ENCODE measurements around the gene DSCAML1.

Gene DSCAML1

DNA sequence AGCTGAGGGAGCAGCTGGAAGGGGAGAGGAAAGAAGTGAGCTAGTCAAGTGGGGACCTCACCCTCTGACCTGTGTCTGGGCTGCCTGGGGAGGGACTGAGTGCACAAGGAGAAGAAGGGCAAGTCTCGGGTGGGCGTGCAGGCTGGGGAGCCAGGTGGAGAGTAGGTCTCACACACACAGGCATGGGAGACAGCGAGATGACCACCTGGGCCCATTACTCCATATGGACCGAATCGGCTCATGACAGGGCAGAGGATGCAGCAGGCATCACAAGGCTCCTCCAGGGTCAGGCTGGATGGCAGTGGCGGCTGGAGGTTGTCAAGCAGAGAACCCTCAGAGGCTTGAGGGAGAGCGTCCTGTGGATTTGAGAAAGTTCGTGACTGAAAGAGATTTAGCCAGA lies 405.8 kb downstream of the DSCAML1 start:
- no peak for DNase-seq

DNA sequence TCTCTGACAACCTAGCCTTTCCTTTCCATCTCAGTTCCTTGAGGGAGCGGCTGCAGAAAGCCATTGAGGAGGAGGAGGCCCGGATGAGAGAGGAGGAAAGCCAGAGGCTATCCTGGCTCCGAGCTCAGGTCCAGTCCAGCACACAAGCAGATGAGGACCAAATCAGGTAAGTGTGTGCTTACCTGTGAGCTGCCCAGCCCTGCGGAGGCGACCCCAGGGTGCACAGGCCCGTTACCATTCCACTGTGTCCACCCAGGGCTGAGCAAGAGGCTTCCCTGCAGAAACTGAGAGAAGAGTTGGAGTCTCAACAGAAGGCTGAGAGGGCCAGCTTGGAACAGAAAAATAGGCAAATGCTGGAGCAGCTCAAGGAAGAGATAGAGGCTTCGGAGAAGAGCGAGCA lies 406.3 kb downstream of the DSCAML1 start:
- no peak for DNase-seq

DNA sequence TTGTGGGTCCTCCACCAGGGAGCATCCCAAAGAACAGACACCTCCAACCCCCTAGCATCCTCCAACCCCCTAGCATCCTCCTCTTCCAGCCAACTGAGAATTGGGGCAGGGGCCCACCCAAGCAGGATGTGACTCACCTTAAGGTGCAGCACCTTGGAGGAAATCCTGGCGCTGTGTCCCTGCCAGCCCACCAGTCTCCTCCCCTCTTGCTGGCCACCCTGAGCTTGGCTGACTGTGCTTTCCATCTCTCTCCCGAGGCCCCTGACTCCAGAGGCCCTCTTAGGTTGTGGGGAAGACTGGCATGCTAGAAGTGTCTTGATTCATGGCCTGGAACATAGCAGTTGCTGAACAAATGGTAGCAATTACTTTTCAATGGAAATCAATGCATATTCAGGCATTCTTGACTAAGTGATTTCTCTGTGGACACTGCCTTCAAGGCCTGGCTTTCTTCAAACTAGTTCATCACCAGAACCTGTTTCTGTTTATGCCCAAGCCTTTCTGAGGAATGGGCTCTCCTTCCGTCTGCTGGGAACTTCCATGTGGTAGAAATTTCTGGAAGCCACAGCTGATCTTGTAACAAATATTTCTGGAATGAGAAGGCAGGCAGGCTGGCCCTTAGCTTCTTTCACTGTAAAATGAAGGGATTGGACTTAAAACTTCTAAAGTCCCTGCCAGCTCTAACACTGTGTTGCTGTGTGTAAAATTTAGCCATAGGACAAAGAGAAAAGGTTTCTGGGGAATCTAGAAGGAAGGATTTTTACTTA lies 408.8 kb downstream of the DSCAML1 start:
- no peak for DNase-seq

DNA sequence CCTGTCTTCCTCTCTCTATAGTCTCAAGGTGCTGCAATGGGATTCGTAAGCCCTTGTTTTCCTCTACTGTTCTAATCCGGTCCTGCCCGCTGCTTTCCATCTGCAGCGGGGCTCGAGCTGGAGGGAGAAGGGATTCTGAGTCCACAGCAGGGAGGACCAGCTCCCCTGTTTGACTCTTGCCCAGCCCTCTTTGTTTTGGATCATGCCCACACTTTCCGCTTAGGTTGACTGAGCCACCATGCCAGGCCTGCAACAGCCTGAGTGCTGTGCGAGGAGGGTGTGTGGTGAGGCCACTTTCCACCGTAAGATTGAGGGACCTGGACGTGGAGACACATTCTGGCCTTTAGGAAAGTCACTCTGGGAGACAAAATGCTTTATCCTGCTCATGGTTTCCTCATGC lies 411.1 kb downstream of the DSCAML1 start:
- DNase-seq, result no peak

DNA sequence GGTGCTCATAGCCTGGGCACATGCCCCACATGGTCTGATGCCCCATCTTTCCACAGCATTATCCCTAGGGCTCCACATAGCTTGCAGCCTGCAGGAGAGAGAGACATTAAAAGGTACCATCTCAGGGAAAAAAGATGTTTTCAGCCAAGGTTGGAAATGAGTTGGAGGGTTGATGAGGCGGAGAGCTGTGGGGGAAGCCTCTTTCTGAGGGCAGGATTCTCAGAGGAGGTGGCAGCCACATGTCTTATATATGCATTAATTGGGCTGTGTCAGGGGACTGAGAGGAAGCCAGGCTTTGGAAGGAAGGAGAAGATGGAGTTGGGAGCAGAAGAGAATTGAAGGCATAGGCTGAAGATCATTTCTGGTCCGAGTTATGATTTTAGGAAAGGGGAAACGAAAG lies 411.5 kb downstream of the DSCAML1 start:
- no peak for DNase-seq

DNA sequence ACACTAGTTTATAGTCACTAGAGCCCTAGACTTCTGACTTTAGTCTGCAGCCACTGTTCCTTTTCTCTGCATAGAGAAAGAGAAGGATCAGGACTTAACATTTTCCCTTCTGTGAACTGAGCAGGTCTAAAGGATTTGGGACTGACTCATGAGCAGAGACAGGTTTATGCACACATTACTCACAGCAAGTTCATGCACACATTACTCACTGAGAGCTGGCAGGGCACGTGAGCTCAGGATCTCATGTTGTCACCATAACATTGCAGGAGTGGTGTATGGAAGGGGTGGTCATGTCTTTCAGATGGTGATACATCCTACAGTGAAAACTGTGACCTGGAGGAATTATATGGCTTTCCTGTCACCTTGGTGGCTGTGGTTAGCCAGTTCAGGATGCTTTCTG lies 413.0 kb downstream of the DSCAML1 start:
- DNase-seq, result no peak

DNA sequence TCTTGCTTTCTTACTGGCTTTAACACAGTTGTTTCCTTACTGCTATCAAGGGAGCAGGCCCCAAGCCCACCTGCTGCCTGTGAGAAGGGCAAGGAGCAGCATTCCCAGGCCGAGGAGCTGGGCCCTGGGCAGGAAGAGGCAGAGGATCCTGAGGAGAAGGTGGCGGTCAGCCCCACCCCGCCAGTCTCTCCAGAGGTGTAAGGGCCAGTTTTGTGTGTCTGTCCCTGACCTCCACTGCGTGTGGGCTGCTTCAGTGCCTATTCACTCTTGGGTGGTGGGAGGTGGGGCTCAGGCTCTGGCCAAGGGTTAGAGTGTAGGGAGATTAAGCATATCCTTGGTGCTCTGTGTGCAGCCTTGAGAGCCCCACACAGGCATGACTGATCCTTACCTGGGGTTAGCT lies 414.3 kb downstream of the DSCAML1 start:
- DNase-seq, result no peak

DNA sequence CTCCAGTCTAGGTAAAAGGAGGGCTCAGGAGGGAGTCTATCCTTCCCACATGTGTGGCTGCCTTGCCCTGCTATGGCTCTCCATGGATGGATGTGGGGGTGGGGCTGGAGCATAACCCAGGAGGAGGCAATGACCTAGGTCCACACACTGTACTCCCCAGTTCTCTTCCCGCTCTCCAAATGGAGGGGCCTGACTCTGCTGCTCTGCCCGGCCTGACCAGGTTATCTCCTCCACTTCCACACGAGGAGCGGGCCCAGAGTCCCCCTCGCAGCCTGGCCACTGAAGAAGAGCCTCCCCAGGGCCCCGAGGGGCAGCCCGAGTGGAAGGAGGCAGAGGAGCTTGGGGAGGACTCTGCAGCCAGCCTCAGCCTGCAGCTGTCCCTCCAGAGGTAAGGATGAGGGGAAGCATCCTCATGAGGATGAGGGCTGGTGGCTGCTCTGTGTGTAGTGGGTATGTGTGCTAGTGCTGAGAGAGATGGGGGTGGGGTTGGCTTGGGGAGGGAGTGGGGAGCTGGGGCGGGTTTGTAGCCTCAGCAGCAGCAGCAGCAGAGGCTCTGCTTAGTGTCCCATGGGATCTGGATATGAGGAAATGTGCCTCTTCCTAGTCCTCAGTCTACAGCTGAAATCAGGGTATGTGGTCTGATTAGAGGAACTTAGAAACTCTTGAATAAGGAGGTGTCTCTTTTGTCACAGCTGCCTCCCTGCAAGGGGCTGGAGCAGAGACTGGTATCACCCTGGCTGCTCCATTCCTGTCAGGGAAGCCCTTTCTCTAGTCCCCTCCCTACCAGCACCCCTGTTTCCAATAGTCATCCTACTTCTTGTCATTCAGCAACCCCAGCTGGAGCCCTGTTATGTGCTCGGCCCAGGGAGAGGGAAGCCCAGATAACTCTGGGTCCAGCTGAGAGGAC lies 415.3 kb downstream of the DSCAML1 start:
- DNase-seq, result no peak

DNA sequence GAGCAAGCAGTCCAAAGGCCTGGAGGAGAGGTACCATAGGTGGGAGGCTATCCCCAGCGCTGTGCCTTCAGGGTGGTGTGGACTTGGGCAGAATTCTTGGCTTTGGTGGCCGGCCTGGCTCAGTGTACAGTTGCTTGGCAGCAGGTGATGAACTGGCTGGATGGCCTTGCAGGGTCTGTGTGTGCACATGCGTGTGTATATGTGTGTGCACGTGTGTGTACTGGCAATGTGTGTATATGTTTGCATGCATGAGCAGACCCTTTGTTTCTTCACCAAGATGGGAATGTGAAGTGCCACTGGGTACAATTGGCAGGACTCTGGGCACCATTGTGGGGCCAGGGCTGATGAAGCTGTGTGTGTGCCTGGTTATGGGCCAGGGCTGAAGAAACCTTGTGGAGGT lies 416.3 kb downstream of the DSCAML1 start:
- no peak for DNase-seq

DNA sequence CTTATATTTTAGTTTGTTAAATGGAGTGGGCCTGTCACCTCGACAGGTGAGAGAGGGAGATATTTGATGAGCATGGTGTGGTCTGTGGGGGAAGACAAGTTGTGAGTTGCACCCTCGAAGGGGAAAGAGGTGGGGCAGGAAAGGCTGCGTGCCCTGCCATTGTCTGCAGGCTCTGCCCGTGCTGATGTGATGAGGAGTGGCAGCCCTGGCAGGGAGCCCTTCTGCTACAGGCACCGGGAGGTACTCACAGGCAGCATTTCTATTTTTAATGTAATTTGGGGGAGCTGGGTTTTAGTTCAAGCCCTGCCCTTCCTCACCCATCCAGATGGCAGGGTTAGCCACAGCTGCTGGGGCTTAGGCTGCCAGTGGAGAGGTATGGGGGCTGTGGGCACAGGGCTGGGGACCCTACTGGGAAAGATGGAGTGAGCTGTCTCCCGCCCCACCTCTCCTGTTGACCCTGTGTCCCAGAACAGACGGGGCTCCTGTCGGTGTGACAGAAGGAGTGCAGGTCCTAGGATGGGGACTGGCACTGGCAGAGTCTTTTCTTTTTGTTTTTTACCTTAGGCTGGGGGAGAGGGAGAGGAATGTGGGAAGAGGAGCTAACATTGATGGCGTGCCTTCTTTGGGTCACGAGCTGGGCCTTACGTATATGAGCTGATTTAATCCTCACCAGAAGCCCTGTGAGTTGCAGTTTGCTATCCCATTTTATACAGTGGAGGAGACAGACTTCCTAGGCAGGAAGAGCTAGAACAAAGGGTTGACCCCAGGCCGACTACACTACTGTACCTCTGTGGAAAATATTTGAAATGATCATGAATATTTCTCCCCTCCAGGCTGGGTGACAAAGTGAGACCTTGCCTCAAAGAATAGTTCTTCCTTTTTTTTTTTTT lies 417.8 kb downstream of the DSCAML1 start:
- DNase-seq, result no peak

Measured in NK-92 treated with Interleukin-12 subunit alpha and Interleukin-12 subunit beta, amount 100 ng/mL, for 24 hours (cell line).